ENCODE data around the gene PYGM.

Gene PYGM

GRCh38 chr11:64759722-64760719 lies at the start of gene PYGM:
Gene PYGM, minus strand, starts transcription at chr11:64759974. Its CDS starts 76 bp downstream, at chr11:64759898.
- DNase-seq (ENCODE audit: low spot score) = peak; percentile 88

DNA sequence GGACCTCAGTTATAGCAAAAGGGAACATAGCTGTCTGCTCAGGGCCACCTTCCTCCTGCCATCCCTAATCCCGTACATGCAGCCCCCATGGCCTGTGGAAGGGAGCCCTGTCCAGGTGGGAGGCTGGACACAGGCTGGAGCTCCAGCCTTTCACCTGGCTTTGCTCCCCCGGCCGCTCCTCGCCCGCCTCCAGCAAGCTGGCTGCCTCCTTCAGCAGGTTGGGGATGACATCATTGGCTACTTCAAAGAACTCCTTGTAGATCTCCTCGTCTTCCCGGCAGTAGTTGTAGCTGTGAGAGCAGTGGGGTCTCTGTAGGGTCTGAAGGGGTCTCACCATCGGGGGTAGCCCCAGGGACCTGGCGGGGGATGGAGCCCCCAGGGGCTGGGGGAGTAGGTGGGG lies 45.7 kb upstream of the PYGM start:
- no peak for DNase-seq (ENCODE audit: low spot score)

GRCh38 chr11:64804346-64805210 lies 44.8 kb upstream of the PYGM start:
- DNase-seq (ENCODE audit: low spot score) = no peak

- no peak for DNase-seq (ENCODE audit: low spot score)
These were observed 44.1 kb upstream of the PYGM start for GRCh38 chr11:64803846-64804345.

GRCh38 chr11:64803158-64803845 lies 43.5 kb upstream of the PYGM start, which contains the start of gene MAP4K2:
Gene MAP4K2, minus strand, starts transcription at chr11:64803214. Its CDS starts 65 bp downstream, at chr11:64803149.
- DNase-seq (ENCODE audit: low spot score) = peak; percentile 88

GRCh38 chr11:64802370-64803157 lies 42.8 kb upstream of the PYGM start:
- DNase-seq (ENCODE audit: low spot score) = no peak

DNA sequence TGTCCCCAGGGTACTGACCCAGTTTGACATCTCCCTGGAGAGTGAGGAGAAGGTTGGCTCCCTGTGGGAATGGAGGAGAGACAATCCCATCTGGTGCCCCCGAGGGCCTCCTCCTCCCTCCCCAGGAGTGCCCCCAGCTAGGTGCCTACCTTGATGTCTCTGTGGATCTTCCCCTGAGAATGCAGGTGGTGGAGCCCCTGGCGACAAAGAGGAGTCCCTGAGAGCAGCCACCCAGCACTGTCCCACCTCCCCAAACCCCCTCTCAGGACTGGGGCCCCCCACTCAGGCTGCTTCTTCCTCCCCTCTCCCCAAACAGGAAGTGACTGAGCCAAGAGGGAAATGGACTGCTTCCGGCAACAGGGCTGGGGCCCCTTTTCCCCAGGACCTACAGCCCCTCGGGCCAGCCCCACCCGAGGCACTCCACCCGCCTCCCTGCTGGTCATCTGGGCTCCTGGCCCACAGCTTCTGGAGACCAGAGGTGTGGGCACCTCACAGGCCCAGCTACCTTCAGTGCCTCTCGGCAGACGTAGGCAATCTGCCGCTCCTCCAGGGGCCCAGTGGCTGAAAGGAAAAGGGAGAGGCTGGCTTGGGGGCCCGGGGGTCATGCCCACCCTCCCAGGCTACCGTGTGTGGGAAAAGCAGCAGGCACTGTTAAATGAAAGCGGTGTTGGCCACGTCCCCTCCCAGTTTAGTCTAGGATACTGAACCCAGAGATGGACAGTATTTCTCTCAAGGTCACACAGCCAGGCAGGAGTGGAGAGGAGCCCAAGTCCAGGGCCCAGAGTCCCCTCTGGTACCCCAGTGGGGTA lies 42.0 kb upstream of the PYGM start:
- no peak for DNase-seq (ENCODE audit: low spot score)

GRCh38 chr11:64801158-64801464 lies 41.3 kb upstream of the PYGM start:
- peak; percentile 39 for DNase-seq (ENCODE audit: low spot score)

DNA sequence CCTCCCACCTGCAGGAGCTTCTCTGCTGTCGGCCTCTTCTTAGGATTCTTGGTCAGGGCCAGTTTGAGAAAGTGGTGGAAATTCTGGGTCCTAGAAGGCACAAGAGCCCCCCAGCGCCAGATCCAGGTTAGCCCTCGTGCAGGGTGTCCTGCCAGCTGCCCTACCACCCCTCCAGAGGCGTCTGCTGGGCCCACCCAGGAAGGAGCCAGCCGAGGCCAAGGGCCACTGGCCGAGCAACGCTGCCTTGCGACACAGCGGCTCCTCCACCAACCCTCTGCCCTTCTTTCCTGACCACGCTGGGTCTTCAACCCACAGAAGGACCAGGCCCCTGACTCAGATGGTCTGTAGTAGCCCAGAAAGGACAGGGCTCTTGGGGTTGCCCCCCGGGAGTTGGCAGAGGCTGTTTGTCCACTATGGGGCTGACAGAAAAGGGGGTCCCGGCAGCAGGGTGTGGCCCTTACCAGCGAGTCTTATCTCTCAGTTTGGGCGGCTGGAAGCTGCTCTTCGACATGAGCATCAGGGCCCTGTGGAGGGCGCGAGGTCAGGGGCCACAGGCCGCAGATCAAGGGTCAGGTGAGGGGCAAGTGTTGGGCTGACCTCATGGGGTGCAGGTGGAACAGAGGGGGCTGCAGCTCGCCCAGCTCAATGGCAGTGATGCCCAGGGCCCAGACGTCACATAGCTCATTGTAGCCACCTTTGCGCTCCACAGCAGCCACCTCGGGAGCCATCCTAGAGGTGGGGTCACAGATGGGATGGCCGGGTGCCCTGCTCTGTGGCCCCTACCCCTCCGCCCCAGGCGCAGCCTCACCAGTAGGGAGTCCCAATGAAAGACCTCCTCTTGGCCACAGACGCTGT lies 40.8 kb upstream of the PYGM start:
- DNase-seq (ENCODE audit: low spot score) = no peak

GRCh38 chr11:64799623-64800302 lies 40.0 kb upstream of the PYGM start:
- no peak for DNase-seq (ENCODE audit: low spot score)

- no peak for DNase-seq (ENCODE audit: low spot score)
These were observed 39.5 kb upstream of the PYGM start for GRCh38 chr11:64799256-64799622.

GRCh38 chr11:64796757-64797541 lies 37.2 kb upstream of the PYGM start:
- no peak for DNase-seq (ENCODE audit: low spot score)

DNA sequence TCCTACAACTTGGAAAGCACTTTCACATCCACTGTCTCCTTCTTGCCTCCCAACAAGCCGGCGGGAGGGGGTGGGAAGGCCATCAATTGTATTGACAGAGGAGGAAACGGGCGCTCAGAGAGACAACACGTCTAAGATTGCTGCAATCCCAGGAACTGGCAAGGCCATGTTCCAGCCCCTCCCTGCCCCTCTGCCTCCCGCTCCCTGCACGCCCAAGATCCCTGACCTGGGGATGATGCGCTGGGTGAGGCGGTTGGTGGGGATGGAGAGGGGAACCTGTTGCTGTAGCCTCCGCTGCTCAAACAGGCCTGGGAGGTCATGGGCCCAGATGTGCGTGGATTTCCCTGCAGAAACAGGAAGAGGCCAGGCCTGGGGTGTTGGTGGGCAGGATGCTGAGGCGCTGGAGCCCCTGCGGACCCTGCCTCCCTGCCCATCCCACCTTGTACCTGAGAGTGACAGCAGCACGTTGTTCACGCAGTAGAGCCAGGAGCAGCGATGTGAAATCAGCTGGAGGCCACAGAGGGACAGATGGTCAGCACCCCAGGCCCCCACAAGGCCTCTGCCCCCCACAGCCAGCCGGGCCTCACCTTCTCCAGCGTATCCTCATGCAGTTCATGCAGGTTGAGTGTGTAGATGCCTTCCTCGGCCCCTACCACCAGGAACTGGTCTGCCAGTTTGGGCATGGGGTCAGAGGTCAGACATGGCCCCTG lies 36.4 kb upstream of the PYGM start:
- DNase-seq (ENCODE audit: low spot score) = no peak

DNA sequence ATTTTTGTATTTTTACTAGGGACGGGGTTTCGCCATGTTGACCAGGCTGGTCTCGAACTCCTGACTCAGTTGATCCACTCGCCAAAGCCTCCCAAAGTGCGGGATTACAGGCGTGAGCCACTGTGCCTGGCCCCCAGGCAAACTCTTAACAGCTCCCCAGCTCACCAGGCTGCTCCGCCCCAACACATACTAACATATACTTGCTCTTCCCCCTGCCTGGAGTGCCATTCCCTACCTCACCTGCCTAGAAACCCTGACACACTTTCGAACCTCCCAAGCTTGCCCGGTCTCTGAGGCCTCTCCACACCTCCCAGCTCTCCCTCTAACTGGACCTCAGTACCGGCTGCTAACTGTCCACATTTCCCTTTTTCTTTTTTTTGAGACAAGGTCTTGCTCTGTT lies 34.8 kb upstream of the PYGM start:
- no peak for DNase-seq (ENCODE audit: low spot score)

DNA sequence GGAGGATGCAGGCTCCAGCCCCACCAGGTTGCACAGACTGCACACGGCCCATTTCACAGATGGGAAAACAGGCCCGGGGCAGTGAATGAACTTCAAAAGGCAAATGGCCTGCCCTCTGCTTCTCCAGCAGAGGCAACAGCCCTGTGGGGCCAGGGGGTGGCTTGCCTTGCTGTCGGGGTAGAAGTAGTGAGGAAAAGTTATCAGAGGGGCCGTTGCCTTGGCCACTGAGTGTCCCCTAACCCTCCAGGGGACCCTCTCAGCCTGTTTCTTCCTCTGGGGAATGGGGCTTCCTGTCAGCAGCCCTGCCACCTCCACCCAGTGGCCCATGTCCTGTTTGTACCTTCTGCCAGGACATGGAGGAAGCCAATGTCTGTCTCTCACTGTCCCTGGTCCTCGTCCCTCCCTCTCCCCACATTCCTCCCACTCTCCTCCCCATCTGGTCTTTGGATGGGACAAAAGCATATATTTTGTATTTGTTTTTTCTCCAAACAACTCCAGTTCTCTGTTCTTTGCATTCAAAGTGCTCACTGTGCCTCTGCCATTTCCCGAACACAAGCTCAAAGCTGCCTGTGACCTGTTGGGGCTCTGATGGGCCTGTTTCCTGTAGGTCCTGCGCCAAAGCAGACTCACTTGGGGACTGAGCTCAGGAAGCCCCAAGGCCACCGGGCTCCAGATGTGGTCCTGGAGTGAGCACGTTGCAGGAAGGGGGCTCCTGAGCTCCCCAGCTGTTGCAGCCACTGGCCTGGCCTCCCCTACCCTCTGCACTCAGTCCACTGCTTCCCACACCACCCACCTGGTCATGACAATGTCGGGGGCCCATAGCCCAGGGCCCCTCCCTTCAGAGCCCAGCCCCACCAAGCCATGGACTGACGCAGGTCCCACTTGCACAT lies 33.7 kb upstream of the PYGM start:
- no peak for DNase-seq (ENCODE audit: low spot score)

DNA sequence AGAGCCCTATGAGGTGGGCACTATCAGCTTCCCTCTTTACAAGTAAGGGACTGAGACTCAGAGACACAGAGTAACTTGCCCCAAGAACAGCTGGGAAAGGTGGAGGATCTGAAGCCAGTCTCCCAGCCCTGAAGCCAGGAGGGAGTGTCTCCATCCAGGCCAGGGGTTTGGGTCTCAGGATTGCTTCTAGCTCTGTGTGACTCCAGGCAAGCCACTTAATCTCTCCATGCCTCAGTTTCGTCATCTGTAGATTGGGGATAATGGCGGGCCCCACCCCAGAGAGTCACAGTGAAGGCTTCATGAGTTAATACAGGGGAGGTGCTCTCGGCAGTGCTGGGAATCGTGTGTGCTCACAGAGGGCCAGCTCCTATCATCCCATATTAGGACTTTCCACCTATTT lies 32.7 kb upstream of the PYGM start:
- DNase-seq (ENCODE audit: low spot score) = no peak

All from ecto neural progenitor cell (in vitro differentiated cells).